Testis (tissue), 2 donors: ENCODE measurements around the gene NKIRAS1.

Source experiments
- POLR2A ChIP-seq: fragments of 450-650 bp; IDR thresholded peaks from one replicate; pipeline ENCODE4 v1.6.1; 2017; ENCODE audit warnings: antibody characterized with exemption, mild to moderate bottlenecking, moderate library complexity
- TF ChIP-seq, protein P1 (sequence below), 3 experiments: fragments of 450-650 bp in 2 of 3; fragments of 200-600 bp in 1 of 3; sonication (generic) in 1 of 3; IDR thresholded peaks; one replicate each; pipeline ENCODE4 v1.5.1; 2016 to 2019; ENCODE audit warnings: antibody characterized with exemption in 3 of 3, mild to moderate bottlenecking in 2 of 3, moderate library complexity in 1 of 3

DNA sequence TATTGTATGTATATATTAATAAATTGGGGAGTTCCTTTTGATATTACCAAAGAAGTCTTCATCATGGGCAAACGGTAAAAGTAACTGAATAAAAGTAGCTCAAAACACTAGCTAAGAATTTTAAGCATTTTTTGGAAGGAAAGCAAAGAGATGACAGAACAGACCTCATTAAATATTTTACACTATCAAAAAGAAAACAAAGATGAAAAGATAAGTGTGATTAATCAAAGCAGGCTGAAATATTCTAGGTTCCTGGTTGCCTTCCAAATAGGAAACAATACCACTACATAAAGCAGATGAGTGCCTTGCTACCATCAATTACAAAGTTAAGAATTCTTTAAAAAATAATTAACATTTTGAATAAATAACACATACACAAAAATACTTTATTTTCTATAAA, 3.6 kb downstream of the NKIRAS1 start:
- TF ChIP-seq, protein P1, sequence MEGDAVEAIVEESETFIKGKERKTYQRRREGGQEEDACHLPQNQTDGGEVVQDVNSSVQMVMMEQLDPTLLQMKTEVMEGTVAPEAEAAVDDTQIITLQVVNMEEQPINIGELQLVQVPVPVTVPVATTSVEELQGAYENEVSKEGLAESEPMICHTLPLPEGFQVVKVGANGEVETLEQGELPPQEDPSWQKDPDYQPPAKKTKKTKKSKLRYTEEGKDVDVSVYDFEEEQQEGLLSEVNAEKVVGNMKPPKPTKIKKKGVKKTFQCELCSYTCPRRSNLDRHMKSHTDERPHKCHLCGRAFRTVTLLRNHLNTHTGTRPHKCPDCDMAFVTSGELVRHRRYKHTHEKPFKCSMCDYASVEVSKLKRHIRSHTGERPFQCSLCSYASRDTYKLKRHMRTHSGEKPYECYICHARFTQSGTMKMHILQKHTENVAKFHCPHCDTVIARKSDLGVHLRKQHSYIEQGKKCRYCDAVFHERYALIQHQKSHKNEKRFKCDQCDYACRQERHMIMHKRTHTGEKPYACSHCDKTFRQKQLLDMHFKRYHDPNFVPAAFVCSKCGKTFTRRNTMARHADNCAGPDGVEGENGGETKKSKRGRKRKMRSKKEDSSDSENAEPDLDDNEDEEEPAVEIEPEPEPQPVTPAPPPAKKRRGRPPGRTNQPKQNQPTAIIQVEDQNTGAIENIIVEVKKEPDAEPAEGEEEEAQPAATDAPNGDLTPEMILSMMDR (IDR thresholded peaks at IDR 0.05), result no peak
- TF ChIP-seq POLR2A, result no peak
